Measurements from ENCODE around the gene MEFV. TPM values are rescaled to one million over a fixed set of nuclear protein-coding genes. Genes with fewer than 3 reads are reported as not detected.

MEFV gene
- total and polyA plus RNA-seq, 2 donors (not counting 3 experiments of a cell fraction or from before 2014, with no cell fraction given) = not detected

DNA sequence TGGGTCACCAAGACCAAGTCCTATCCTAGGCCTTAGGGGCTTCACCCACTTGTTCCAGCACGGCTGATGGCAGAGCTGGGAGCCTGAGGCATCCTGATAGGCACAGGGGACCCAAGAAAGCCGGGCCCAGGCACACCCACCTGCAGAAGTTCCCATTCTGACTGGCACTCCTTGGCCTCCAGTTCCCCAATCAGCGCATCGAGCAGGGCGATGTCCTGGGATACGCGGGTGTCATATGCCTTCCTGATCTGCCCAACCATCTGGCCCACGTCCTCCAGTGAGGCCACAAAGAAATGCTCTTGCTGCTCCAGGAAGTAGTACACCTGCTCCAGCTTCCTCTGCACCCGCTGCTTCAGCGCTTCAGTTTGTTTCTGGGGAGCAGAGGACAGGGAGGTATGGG is 9.6 kb downstream of the MEFV start:
- Histone ChIP-seq H3K9me3 (replicated peaks; ENCODE audit: control insufficient read depth, insufficient read depth, low read length) (no peaks in the 10 kb centered on the region), H3K4me3 (replicated peaks in 1 of 3; ENCODE audit: insufficient read depth in 1 of 3, low read depth in 1 of 3, low read length in 3 of 3) (no peak overlapping the region), H4K20me1 (replicated peaks; ENCODE audit: control insufficient read depth, extremely low read depth, insufficient read depth, low read length) (no peaks in the 10 kb centered on the region), H3K4me2 (ENCODE audit: insufficient read depth, low read length) (no peak overlapping the region), H3K4me1 (ENCODE audit: control insufficient read depth, extremely low read depth, insufficient read depth, low read length) (no peaks in the 10 kb centered on the region), H3K79me2 (ENCODE audit: control insufficient read depth, insufficient read depth, low read length) (no peaks in the 10 kb centered on the region), H3K27me3 (ENCODE audit: control insufficient read depth in 2 of 2, insufficient read depth in 2 of 2, low read length in 2 of 2) (no peaks in the 10 kb centered on the region), H3K27ac (ENCODE audit: insufficient read depth, low read depth, low read length) (no peak overlapping the region), H3K9ac (replicated peaks; ENCODE audit: extremely low read depth, insufficient read depth, low read length) (no peak overlapping the region), H2AFZ (ENCODE audit: low read depth, low read length) (no peak overlapping the region), H3K9me1 (replicated peaks; ENCODE audit: control insufficient read depth, extremely low read depth, insufficient read depth, low read length) (no peaks in the 10 kb centered on the region), H3K36me3 (ENCODE audit: control insufficient read depth in 2 of 2, extremely low read depth in 1 of 2, insufficient read depth in 2 of 2, low read length in 2 of 2) (no peaks in the 10 kb centered on the region)
- intact Hi-C loops (cut with micrococcal nuclease) = no loop called here
- BruUV-seq (replicated peaks) = no TSS peak
- FAIRE-seq = no peak
- ChIA-PET POLR2A (no interaction called here), CTCF (no interaction called here)
- dilution Hi-C loops (cut with MboI; ENCODE audit: extremely low pct_ligation_motif_present, low sequenced_read_pairs) = no loop called here
- DNase-seq (ENCODE audit: low read depth, low spot score) = no peak
- TF ChIP-seq MYC (IDR thresholded peaks at IDR 0.05; ENCODE audit: low read depth, low read length) = no peak
- no peak for TF ChIP-seq JUN (IDR thresholded peaks at IDR 0.05; ENCODE audit: borderline replicate concordance, insufficient read depth, insufficient read length, low read depth)
- TF ChIP-seq POLR2A (IDR thresholded peaks at IDR 0.05; ENCODE audit: low read depth, low read length) = no peak
- TF ChIP-seq GATA2 (IDR thresholded peaks at IDR 0.05; ENCODE audit: insufficient read depth, insufficient read length, low read depth, low read length) = no peak
- no peak for TF ChIP-seq FOS (IDR thresholded peaks at IDR 0.05; ENCODE audit: borderline replicate concordance, insufficient read depth, low read length)
- no peak for TF ChIP-seq POLR2AphosphoS5 (IDR thresholded peaks at IDR 0.05; ENCODE audit: insufficient read depth, low read depth, low read length)
- no peak for TF ChIP-seq EZH2 (IDR thresholded peaks at IDR 0.05; ENCODE audit: borderline replicate concordance, low read depth, low read length, severe bottlenecking)
- TF ChIP-seq, protein P1, sequence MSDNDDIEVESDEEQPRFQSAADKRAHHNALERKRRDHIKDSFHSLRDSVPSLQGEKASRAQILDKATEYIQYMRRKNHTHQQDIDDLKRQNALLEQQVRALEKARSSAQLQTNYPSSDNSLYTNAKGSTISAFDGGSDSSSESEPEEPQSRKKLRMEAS (IDR thresholded peaks at IDR 0.05; ENCODE audit: insufficient read depth, insufficient read length) = no peak
- no peak for TF ChIP-seq CTCF (IDR thresholded peaks at IDR 0.05; ENCODE audit: extremely low read depth in 1 of 2, insufficient read depth in 1 of 2, low read depth in 1 of 2, low read length in 2 of 2)
